Stimulated activated CD8-positive, alpha-beta memory T cell treated with anti-CD3 and anti-CD28 coated beads, Interleukin-4, amount 100 ng/mL, for 24 hours (primary cell): ENCODE data around the gene KCNC1.

Source experiments
- DNase-seq: peaks from one replicate; pipeline ENCODE4 v3.0.0-alpha.2; 2020; ENCODE audit warnings: low read depth

KCNC1 gene

DNA sequence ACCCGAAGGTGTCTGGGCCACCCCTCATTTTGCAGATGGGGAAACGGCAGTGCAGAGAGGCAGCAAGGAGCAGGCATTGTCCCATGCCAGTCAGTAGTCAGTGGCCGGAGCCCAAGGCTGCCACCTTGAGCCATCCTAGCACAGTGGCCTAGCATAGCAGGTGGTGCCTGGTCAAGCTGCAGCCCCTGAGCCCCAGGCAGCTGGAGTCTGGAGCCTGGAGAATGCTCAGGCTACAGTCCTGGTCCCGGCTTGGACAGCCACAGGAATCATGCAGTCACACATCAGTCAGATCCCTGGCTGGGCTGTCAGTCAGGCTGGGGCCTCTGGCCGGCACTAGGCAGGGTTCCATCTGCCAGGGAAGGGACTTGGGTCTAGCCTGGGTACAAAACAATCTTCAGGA is 18.6 kb downstream of the KCNC1 start:
- DNase-seq = no peak

- DNase-seq = no peak
Measured at GRCh38 chr11:17753641-17754040, 19.1 kb downstream of the KCNC1 start.

DNA sequence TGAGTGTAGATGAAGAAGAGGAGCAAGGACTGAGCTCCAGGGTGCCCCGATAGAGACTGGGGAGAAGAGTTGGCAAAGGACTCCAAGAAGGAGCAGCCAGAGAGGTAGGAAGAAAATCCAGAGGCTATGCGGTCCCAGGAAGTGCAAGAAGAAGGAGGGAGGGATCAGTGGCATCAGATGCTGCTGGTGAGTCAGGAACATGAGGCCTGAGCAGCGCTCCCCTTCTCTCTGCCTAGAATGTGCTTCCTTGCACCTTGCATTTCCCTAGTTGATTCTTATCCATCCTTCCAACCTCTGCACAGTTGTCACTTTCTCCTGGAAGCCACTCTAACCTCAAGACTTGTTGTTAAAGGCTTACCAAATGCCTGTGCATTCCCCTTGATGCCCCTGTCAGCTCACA is 21.3 kb downstream of the KCNC1 start:
- no peak for DNase-seq

DNA sequence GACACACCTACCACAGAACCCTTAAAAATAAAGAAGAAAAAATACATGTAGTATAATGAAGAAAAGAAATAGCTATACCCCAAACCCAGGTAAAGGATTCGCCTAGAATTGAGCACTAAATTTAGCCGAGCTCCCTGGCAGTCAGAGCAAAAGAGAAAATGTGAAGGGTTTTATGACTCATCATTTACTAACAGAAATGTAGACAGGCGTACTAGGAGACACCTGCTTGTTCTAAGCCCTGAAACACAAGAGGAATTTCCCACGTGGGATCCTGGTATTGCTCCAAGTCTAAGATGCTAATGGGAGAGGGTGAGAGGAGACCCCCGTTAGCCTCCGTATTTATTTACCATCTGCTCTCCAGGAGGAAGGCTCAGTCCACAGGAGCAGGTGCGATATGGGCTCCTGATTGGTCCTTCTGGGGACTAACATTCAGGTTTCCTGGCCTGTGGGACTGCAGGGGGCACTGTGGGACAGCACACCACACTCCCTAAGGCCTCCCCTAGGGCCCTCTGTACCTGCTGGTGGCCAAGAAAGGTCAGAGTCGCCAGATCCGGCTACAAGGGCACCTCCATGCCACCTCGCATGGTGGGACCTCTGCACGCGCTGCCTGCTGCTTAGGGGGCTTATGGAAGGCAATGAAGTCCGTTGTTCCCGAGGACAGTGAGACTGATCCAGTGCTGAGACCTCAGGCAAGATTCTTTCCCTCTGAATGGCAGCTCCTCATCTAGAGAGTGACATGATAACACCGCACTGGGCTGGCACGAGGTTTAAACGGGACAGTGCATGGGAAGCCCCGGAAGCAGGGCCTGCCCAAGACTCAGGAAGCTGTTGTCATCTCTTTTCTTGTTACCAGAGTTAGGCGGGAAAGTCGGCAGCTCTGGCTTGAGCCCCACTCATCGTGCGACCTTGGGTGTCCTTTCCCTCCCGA is 25.8 kb downstream of the KCNC1 start:
- DNase-seq = no peak

DNA sequence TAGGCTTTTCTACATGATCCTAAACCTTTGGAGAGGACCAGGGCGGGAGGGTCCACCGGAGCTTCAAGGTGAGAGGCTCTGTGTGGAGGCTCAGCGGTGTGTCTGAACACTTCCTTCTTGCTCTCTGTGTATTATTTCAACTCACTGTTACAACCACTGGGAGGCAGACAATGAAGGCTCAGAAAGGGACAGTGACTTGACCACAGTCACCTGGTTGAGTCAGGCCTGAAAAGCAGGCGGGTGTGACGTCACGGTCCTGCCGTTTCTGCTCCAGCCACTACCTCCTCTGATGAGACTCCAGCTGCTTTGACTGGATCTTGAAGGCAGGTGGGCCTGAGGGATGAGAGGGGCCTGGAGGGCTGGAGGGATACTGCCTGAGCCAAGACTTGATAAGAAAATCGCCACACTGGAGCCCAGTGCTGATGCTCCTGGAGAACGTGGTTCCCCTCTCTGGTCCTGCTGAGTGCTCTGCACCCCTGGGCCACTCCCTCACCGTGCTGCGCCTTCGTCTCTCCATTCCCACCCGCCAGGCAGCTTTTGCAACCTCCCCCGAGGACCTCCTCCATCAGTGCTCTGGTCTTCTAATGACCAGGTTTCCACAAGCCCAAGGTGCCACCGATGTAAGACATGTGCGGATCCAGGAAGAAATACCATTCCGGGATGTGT is 27.9 kb downstream of the KCNC1 start:
- no peak for DNase-seq

DNA sequence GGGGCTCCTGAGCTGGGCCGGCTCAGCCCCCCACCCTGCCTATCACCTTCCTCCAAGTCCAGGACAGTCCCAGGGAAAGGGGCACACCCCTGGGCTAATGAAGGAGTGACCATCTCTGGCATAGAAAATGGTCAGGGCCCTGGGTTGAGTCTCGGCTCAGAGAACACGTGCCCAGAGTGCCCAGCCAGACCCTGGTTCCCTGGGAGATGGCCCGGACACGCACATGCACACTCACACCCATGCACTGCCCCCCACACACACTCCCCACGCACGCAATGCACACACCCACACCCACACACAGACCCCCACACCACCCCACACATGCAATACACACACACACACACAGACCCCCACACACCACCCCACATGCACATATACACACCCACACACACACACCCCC is 28.7 kb downstream of the KCNC1 start:
- DNase-seq = no peak

- no peak for DNase-seq
Measured at GRCh38 chr11:17763703-17764102, 29.1 kb downstream of the KCNC1 start.

DNA sequence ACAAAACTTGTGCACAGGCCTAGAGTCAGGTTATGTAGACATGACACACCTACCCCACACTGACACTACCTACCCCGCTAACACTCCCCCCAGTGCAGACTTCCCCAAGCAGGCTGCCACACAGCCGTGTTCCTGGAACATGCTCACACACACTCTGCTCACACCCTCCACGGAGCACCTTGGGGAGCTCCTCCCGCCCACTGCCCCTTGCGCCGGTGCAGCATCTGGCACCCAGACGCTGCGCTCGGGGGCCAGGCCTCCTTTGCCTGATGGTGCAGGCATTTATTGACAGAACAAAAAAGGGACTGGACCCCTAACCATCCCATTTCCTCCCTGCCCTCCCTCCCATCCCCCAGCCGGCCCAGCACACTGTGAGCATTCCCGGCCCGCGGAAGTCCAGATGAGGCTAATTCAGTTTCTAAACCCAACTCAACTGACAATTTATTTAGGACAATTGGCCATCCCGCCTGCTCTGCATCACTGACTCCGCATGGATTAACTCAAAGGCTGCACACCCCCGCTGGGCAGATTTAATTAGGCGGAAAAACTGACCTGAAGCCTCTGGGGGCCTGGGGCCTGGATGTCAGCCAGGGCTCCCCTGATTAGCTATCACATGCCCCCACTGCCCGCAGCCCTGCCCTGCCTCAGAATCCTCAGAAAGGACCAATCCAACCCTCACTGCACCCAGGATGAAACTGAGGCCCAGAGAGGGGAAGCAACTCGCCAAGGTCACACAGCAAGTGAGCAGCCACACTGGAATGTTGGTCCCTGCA is 30.1 kb downstream of the KCNC1 start:
- DNase-seq = no peak

DNA sequence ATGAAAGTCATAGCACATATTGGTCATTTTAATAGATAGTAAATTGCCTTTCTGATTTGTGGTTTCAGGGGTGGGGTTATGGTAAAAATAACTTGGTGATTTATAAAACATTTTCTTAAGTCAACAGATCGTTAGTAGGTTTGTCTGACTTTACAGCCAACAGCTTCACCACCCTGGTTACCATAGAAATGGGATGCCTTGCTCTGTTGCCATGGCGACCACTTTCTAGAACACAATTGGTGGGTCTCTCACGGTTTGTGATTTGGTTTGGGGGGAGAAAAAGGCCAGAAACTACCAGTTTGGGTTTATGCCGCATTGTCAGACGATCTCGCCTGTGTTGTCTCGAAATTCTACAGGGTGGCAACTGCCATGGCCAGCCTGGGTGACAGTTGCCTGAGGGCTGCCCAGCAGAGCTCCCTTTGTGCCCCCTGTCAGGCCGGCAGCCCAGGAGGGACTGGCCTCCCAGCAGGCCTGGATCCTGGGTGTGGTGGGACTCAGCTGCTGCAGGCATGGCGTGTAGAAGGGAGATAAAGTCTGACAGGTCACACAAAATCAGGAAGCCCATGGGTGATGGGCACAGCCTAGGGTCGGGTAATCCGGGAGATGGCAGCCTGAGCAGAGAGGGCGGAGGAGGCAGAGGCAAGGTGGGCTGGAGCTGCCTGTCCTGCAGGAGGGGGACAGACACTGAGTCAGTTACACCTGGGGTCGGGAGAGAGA is 30.9 kb downstream of the KCNC1 start:
- DNase-seq = no peak

DNA sequence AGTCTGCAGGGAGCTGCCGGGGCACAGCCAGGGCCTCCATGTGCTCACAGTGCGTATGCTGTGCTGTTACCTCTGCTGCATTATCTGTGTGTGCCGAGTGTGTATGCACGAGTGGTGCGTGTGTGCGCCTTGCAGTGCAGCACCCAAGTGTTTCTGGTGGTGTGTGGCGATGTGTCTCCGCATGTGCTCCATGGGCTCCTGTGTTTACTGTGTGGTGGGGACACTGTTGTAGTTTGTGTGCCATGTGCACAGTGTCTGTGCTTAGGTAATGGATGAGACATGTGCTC is 31.4 kb downstream of the KCNC1 start:
- DNase-seq = no peak

- no peak for DNase-seq
Measured at GRCh38 chr11:17766590-17766989, 32.0 kb downstream of the KCNC1 start.

GRCh38 chr11:17767301-17767885 is 32.8 kb downstream of the KCNC1 start:
- no peak for DNase-seq

- DNase-seq = no peak
Measured at GRCh38 chr11:17767914-17768313, 33.3 kb downstream of the KCNC1 start.

DNA sequence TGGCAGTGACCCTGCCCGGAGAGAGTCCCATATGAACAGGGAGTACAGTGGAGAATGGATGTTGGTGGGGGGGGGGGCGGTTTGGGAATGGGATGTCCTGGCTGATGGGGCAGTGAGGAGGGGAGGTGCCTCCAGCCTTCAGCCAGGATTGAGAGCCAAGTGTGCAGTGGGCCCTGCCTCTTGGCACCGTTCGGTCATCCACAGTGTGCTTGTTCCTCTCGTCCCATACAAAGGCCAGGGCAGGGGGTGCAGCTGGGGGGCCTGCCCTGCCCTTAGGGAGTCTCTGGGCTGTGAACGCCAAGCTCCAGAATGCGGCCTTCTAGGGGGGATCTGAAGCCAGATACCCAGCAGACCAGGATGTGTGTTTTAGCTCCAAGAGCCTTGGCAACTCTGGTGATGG is 34.0 kb downstream of the KCNC1 start:
- DNase-seq = no peak

GRCh38 chr11:17769218-17769617 is 34.6 kb downstream of the KCNC1 start:
- DNase-seq = no peak

- DNase-seq = no peak
Measured at GRCh38 chr11:17770048-17770652, 35.6 kb downstream of the KCNC1 start.

GRCh38 chr11:17770917-17771316 is 36.3 kb downstream of the KCNC1 start:
- no peak for DNase-seq

- no peak for DNase-seq
Measured at GRCh38 chr11:17771415-17771814, 36.8 kb downstream of the KCNC1 start.

DNA sequence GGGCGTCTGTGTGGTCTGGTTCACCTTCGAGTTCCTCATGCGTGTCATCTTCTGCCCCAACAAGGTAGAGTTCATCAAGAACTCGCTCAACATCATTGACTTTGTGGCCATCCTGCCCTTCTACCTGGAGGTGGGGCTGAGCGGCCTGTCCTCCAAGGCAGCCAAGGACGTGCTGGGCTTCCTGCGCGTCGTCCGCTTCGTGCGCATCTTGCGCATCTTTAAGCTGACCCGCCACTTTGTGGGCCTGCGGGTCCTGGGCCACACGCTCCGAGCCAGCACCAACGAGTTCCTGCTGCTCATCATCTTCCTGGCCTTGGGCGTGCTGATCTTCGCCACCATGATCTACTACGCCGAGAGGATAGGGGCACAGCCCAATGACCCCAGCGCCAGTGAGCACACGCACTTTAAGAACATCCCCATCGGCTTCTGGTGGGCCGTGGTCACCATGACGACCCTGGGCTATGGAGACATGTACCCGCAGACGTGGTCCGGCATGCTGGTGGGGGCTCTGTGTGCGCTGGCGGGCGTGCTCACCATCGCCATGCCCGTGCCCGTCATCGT is 37.3 kb downstream of the KCNC1 start:
- DNase-seq = no peak

DNA sequence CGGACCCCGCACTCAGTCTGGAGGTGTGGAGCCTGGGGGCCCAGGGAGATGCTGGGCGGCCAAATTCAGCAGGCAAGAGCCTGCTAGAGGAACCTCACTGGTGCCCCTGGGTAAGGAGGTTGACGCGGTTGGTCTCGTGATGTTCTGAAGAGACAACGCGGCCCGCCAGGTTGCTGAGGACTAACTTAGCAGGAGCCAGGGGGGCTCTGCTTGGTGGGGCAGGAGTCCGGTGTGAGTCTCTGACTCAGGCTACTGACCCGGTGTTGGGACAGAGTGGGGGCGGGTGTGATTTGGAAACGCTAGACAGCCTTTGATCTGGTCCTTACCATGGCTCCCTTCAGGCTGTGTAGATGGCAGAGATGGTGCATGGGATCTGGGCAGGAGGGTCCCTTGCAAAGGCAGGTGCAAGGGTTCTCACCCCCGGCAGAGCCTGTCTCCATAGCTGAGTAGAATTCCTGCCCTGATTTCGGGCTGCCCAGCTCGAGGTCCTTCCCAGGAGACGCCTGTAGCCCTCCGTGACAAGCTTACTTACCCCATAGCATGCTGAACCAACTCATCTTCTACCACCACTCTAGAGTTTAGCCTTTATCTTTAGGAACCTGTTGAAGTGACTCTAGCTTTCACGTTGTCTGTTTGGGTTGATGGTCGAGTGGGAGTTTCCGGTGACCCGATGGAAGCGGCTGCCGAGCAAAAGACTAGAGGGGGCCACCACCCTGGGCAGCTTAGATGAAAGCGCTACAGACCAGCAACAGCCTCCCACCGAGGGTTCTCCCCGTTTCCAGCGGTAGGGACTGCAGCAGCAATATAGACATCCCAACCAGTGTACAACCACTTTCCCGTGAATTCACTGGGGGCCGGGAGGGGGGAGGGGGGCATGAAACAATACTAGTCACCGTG is 38.4 kb downstream of the KCNC1 start:
- no peak for DNase-seq
